ENCODE measurements around the gene OR2A12. TPM values are rescaled to one million over a fixed set of nuclear protein-coding genes. Genes with fewer than 3 reads are reported as not detected.

OR2A12 gene
- total RNA-seq, 1 experiment from 2014 or later = not detected

DNA sequence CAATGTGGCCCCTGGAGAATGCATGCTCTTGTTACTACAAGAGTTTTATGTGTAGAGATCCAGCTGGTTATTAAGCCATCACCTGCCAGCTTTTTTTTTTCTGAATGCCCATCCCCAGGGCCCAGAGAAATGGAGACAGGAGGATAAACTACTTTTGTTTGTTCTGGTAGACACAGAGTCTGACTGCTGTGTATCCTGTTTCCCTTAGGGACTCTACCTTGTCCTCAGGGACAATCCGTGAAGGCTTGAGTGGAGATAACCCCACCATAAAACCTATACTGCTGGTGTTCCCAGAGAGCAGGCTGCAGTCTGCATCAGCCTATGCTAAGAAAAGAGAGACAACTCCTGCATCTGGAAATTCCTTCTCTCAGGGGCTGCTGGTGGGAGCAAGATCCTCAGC, 37.4 kb upstream of the OR2A12 start, which contains the start of gene OR2A5:
TSS of gene OR2A5 (plus strand) at position 301 of the 400 bp plus-strand sequence. CDS start 1,454 bp downstream, outside the sequence.
- POLR2A ChIA-PET = no interaction called here
- intact Hi-C loops (cut with micrococcal nuclease; ENCODE audit: unreplicated experiment) (no loop called here), in situ Hi-C loops (cut with HindIII; ENCODE audit: low pct_unique_long_range_greater_than_20kb, low sequenced_read_pairs) (no loop called here)
- DNase-seq (ENCODE audit: low read depth, low spot score) (no peak), ATAC-seq (no peak)
- H3K9me3 ChIP-seq (ENCODE audit: control insufficient read depth, insufficient read depth, low read depth, low read length) = no peaks in the 10 kb centered on the region
- no peaks in the 10 kb centered on the region for H3K4me1 ChIP-seq (ENCODE audit: control insufficient read depth, insufficient read depth, low read length)
- no peaks in the 10 kb centered on the region for H3K36me3 ChIP-seq (ENCODE audit: control insufficient read depth, insufficient read depth, low read length)
- TF ChIP-seq TCF7L2 (IDR thresholded peaks at IDR 0.05; ENCODE audit: low read depth, low read length) = no peak
- TF ChIP-seq, protein P1, sequence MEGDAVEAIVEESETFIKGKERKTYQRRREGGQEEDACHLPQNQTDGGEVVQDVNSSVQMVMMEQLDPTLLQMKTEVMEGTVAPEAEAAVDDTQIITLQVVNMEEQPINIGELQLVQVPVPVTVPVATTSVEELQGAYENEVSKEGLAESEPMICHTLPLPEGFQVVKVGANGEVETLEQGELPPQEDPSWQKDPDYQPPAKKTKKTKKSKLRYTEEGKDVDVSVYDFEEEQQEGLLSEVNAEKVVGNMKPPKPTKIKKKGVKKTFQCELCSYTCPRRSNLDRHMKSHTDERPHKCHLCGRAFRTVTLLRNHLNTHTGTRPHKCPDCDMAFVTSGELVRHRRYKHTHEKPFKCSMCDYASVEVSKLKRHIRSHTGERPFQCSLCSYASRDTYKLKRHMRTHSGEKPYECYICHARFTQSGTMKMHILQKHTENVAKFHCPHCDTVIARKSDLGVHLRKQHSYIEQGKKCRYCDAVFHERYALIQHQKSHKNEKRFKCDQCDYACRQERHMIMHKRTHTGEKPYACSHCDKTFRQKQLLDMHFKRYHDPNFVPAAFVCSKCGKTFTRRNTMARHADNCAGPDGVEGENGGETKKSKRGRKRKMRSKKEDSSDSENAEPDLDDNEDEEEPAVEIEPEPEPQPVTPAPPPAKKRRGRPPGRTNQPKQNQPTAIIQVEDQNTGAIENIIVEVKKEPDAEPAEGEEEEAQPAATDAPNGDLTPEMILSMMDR (IDR thresholded peaks at IDR 0.05) = no peak
- TF ChIP-seq, protein P2, sequence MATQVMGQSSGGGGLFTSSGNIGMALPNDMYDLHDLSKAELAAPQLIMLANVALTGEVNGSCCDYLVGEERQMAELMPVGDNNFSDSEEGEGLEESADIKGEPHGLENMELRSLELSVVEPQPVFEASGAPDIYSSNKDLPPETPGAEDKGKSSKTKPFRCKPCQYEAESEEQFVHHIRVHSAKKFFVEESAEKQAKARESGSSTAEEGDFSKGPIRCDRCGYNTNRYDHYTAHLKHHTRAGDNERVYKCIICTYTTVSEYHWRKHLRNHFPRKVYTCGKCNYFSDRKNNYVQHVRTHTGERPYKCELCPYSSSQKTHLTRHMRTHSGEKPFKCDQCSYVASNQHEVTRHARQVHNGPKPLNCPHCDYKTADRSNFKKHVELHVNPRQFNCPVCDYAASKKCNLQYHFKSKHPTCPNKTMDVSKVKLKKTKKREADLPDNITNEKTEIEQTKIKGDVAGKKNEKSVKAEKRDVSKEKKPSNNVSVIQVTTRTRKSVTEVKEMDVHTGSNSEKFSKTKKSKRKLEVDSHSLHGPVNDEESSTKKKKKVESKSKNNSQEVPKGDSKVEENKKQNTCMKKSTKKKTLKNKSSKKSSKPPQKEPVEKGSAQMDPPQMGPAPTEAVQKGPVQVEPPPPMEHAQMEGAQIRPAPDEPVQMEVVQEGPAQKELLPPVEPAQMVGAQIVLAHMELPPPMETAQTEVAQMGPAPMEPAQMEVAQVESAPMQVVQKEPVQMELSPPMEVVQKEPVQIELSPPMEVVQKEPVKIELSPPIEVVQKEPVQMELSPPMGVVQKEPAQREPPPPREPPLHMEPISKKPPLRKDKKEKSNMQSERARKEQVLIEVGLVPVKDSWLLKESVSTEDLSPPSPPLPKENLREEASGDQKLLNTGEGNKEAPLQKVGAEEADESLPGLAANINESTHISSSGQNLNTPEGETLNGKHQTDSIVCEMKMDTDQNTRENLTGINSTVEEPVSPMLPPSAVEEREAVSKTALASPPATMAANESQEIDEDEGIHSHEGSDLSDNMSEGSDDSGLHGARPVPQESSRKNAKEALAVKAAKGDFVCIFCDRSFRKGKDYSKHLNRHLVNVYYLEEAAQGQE (IDR thresholded peaks at IDR 0.05; ENCODE audit: insufficient read depth in 1 of 2, low read depth in 2 of 2, low read length in 1 of 2) = no peak
- no peak for TF ChIP-seq SIN3A (IDR thresholded peaks at IDR 0.05; ENCODE audit: borderline replicate concordance, insufficient read depth, low read depth, low read length)
- TF ChIP-seq POLR2AphosphoS5 (IDR thresholded peaks at IDR 0.05; ENCODE audit: low read depth, low read length) = no peak
- no peak within 1 kb of the TSS for H3K4me3 ChIP-seq (ENCODE audit: low read depth in 2 of 2, low read length in 2 of 2)
- H3K27ac ChIP-seq (ENCODE audit: low read length) = no peak within 1 kb of the TSS
- H3K27me3 ChIP-seq (ENCODE audit: control insufficient read depth, insufficient read depth, low read length) = no peaks in the 10 kb centered on the region; the same call in 1 of the 2 replicates
- no TSS peak for BruUV-seq (replicated peaks)
- CTCF ChIA-PET = no interaction called here

DNA sequence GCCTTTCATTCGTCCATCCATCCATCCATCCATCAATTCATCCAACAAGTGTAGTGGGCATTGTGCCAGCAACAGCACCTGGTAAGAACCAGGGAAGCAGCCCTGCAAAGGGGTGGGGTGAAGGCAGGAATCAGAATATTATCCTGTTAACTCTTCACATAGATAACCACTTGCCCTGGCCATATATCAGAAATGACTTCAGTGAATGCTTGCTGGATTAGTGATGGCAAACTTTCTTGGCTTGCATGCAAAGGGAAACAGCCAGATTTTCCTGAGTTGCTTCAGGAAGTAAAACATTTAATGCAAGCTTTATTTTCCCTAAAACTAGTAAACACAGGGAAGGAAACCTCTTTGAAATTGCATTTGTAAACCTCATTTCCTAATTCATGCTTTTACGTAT, 36.6 kb upstream of the OR2A12 start:
- ATAC-seq (no peak), DNase-seq (ENCODE audit: low read depth, low spot score) (no peak)
- Histone ChIP-seq H3K27me3 (ENCODE audit: control insufficient read depth, insufficient read depth, low read length) (no peaks in the 10 kb centered on the region; the same call in 1 of the 2 replicates), H3K4me1 (ENCODE audit: control insufficient read depth, insufficient read depth, low read length) (no peaks in the 10 kb centered on the region), H3K27ac (ENCODE audit: low read length) (no peak overlapping the region), H3K36me3 (ENCODE audit: control insufficient read depth, insufficient read depth, low read length) (no peaks in the 10 kb centered on the region), H3K9me3 (ENCODE audit: control insufficient read depth, insufficient read depth, low read depth, low read length) (no peaks in the 10 kb centered on the region), H3K4me3 (ENCODE audit: low read depth in 2 of 2, low read length in 2 of 2) (no peak overlapping the region)
- in situ Hi-C loops (cut with HindIII; ENCODE audit: low pct_unique_long_range_greater_than_20kb, low sequenced_read_pairs) (no loop called here), intact Hi-C loops (cut with micrococcal nuclease; ENCODE audit: unreplicated experiment) (no loop called here)
- TF ChIP-seq POLR2AphosphoS5 (IDR thresholded peaks at IDR 0.05; ENCODE audit: low read depth, low read length) (no peak), TCF7L2 (IDR thresholded peaks at IDR 0.05; ENCODE audit: low read depth, low read length) (no peak), SIN3A (IDR thresholded peaks at IDR 0.05; ENCODE audit: borderline replicate concordance, insufficient read depth, low read depth, low read length) (no peak)
- TF ChIP-seq, protein P1 (IDR thresholded peaks at IDR 0.05) = no peak
- TF ChIP-seq, protein P2 (IDR thresholded peaks at IDR 0.05; ENCODE audit: insufficient read depth in 1 of 2, low read depth in 2 of 2, low read length in 1 of 2) = no peak
- ChIA-PET CTCF (no interaction called here), POLR2A (no interaction called here)
- no TSS peak for BruUV-seq (replicated peaks)
